ENCODE measurements around the gene RSPH10B. TPM values are rescaled to one million over a fixed set of nuclear protein-coding genes. Genes with fewer than 3 reads are reported as not detected.
"Not testable (repeated sequence)": the region's sequence is repeated elsewhere in the genome, so short reads cannot be mapped to it uniquely, and the experiment has no call there.

RSPH10B gene
- total RNA-seq, 1 experiment from 2014 or later: not detected

DNA sequence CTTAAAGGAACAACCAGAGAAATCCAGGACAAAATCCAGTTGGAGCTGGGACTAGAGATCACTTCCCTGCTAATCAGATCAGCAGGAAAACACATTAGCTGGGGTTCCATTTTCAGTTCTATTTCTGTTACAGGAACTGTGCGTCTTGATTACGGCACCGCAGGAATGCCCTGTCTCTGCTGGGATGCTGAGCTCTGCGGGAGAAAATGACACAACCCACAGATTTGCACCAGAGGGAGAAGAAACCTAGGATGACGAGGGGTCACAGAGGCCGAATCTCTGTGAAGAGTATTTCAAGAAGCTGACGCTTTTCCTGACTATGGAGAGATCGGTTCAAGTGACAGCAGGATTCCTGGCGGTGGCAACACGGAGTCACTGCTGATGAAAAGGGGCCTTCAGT, 40.2 kb downstream of the RSPH10B start:
- not testable (repeated sequence) for DNase-seq (ENCODE audit: low read depth)

DNA sequence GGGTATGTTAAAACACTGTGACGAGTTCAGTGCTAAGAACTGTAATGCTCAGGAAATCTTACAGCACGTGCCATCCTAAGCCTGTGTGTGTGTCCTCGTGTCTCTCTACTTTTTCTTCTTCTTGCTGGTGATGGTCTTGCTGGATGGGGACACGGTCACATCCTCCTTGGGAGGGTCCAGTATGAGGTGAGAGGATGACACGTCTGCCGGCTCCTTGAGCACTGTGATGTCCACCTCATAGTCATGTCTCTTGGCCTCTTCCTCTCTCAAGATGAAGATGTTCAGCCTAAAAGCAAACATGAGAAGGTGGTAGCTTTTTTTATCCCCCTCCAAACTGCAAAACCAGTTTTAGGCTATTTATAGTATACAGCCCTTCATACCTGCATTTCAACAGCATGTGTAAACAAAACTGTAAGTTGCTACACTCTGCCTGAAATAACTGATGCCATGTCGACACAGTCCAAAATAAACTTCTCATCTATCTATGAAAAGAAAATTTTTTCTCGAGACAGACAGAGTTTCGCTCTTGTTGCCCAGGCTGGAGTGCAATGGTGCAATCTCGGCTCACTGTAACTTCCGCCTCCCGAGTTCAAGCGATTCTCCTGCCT, 44.1 kb downstream of the RSPH10B start:
- DNase-seq (ENCODE audit: low read depth): not testable (repeated sequence)

GRCh38 chr7:5924630-5925029, 45.9 kb downstream of the RSPH10B start:
- not testable (repeated sequence) for DNase-seq (ENCODE audit: low read depth)

DNA sequence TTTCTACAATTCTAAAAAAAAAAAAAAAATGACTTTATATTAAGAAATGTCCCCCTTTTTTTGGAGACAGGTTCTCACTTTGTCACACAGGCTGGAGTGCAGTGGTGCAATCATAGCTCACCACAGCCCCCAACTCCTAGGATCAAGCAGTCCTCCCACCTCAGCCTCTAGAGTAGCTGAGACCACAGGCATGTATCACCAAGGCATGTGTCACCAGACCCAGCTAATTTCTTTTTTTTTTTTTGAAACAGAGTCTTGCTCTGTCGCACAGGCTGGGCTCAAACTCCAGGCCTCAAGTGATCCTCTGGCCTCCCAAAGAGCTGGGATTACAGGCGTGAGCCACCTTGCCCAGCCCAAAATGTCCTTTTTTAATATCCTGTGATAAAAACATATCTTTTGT, 46.3 kb downstream of the RSPH10B start:
- DNase-seq (ENCODE audit: low read depth): not testable (repeated sequence)

DNA sequence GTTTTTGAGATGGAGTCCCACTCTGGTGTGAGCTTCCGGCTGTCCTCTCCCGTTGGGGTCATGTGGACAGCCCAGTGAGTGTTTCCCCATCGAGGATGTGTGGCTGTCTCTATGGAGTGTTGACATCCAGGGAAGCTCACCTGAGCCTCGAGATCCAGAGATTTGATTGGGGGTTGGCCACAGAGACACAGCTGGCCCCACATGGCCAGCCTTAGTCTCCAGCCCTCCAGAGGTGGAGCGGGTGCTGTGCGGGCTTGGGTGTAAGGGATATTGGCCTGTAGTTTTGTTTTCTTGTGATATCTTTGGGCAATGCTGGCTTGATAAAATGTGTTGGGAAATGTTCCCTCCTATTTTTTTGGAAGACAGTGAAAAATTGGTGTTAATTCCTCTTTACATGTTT, 54.0 kb downstream of the RSPH10B start:
- not testable (repeated sequence) for DNase-seq (ENCODE audit: low read depth)

- DNase-seq (ENCODE audit: low read depth): not testable (repeated sequence)
These were observed 61.7 kb downstream of the RSPH10B start for GRCh38 chr7:5908835-5909234.

GRCh38 chr7:5904726-5905125, 65.8 kb downstream of the RSPH10B start:
- not testable (repeated sequence) for DNase-seq (ENCODE audit: low read depth)

DNA sequence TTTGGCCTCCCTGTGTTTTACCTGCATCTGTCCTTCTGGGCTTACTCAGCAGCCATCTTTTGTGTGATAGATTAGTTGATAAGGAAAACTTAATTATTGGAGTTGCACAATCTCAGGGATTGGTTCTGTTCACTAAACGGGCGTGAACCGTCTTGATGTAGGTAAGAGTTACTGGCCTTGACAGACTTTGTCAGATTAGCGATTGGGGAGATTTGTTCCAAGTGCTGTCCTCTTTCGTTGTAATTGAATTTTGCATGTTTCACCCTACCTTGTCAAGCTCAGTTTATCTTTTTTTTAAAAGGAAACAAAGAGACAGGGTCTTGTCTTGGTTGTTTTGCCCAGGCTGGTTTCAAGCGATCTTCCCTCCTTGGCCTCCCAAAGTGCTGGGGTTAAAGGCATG, 67.5 kb downstream of the RSPH10B start:
- DNase-seq (ENCODE audit: low read depth): not testable (repeated sequence)

GRCh38 chr7:5898480-5899224, 71.8 kb downstream of the RSPH10B start, which contains the start of gene CCZ1:
TSS of gene CCZ1 (plus strand) at chr7:5898733. CDS start at chr7:5898800, 67 bp downstream.
- DNase-seq (ENCODE audit: low read depth): peak; percentile 62

- not testable (repeated sequence) for DNase-seq (ENCODE audit: low read depth)
These were observed 73.0 kb downstream of the RSPH10B start for GRCh38 chr7:5897369-5897919.

- no peak for DNase-seq (ENCODE audit: low read depth)
These were observed 78.0 kb downstream of the RSPH10B start for GRCh38 chr7:5892498-5892897.

DNA sequence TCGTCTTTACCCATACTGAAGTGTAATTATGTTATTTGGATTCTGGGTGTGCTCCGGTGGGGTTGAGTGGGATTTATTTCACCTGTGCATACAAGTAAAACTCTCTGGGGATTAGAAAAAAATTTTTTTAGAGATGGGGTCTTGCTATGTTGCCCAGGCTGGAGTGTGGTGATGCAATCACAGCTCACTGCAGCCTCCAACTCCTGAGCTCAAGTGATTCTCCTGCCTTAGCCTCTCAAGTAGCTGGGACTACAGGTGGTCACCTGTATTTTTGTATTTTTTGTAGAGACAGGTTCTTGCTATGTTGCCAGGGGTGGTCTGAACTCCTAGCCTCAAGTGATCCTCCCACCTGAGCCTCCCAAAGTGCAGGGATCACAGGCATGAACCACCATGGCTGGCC, 80.2 kb downstream of the RSPH10B start:
- not testable (repeated sequence) for DNase-seq (ENCODE audit: low read depth)

DNA sequence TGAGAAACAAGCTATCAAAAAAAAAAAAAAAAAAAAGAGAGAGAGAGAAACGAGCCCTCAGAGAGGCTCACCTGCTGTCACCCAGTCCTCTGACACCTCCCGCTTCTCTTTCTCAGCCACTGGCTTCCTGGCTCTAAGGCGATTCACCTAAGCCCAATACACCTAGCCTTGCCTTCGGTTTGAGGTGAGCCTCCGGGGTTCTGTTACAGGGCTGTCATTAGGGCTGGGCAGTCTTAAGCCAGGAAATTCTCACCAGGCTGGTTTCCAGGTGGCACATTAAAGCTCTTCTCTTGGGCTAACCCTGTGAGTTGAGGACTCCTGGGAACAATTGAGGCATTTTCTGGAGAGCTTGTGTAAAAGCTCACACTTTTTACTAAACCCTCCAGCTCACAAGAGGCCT, 82.5 kb downstream of the RSPH10B start:
- DNase-seq (ENCODE audit: low read depth): not testable (repeated sequence)

DNA sequence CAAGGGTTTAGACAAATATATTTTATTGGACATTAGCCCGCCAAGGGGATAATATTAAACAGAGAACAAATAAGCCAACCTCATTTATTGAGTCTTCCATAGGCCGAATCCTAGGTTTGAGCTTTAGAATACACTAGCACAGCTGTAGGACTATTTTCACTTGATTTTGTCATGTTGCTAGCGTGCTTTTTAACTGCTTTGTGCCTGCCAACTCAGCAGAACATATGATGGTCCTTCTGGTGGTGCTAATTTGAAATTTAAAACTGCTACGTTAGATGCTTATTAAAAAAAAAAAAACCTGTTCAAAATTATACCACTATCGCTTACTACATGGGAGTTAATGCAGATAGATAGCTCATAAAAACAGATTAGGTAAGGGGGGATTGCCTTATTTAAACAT, 86.1 kb downstream of the RSPH10B start:
- not testable (repeated sequence) for DNase-seq (ENCODE audit: low read depth)

DNA sequence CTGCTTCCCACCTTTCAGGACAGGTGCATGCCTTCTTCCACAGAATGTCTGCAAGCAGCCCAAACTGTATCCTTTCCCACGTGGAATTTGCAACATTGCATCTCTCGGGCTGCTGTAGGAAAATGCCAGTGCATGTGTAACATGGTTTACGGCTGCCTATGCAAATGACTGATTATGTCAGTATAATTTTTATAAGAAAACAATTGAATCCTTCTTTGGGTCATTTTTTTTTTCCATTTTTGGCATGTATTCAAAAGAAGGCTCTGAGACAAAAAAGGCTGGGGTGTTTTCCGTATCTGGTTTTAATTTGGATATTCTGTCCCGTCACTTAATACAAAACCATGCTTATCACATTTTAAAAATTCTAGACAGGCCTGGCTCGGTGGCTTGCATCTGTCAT, 90.4 kb downstream of the RSPH10B start:
- DNase-seq (ENCODE audit: low read depth): not testable (repeated sequence)

GRCh38 chr7:5879591-5879990, 90.9 kb downstream of the RSPH10B start:
- DNase-seq (ENCODE audit: low read depth): not testable (repeated sequence)

Small RNAs within 50 kb of the gene (small RNA-seq; reads per million reads assigned to genes)
- gene RF00019: not detected
- 0.52 reads per million, percentile 56 among the genes with 10 or more reads in this experiment for gene SNORA80D

Other genes with a start within 250 kb of the RSPH10B start
- 29.6 and 30.5 TPM in 2 replicates for gene RNF216, start 189.0 kb downstream of the RSPH10B start, total RNA-seq (2014; rRNA removed; shearing (Covaris generic))
- not detected in 2 replicates for gene OCM, start 89.9 kb downstream of the RSPH10B start, total RNA-seq (2014; rRNA removed; shearing (Covaris generic))
- 63.0 and 67.2 TPM in 2 replicates for gene CCZ1, start 72.0 kb downstream of the RSPH10B start, total RNA-seq (2014; rRNA removed; shearing (Covaris generic))
- 16.0 and 17.3 TPM in 2 replicates for gene PMS2, start 38.4 kb upstream of the RSPH10B start, total RNA-seq (2014; rRNA removed; shearing (Covaris generic))
- 125 and 147 TPM in 2 replicates for gene AIMP2, start 38.6 kb upstream of the RSPH10B start, total RNA-seq (2014; rRNA removed; shearing (Covaris generic))
- 0.18 and 0.37 TPM in 2 replicates for gene ANKRD61, start 60.7 kb upstream of the RSPH10B start, total RNA-seq (2014; rRNA removed; shearing (Covaris generic))
- gene EIF2AK1, start 88.5 kb upstream of the RSPH10B start, total RNA-seq (2014; rRNA removed; shearing (Covaris generic)): 90.6 and 183 TPM in 2 replicates
- gene USP42, start 134.3 kb upstream of the RSPH10B start, total RNA-seq (2014; rRNA removed; shearing (Covaris generic)): 3.9 TPM in 2 replicates

Measured in HT1080 (cell line).